Stimulated activated CD8-positive, alpha-beta memory T cell treated with anti-CD3 and anti-CD28 coated beads, Interleukin-12 subunit alpha, Interleukin-12 subunit beta, amount 100 ng/mL, for 1 hour (primary cell): ENCODE results near the gene INPP5A.

Experiments
- DNase-seq: peaks from one replicate; pipeline ENCODE4 v3.0.0-alpha.2; 2020; ENCODE audit warnings: low read depth

Gene INPP5A

DNA sequence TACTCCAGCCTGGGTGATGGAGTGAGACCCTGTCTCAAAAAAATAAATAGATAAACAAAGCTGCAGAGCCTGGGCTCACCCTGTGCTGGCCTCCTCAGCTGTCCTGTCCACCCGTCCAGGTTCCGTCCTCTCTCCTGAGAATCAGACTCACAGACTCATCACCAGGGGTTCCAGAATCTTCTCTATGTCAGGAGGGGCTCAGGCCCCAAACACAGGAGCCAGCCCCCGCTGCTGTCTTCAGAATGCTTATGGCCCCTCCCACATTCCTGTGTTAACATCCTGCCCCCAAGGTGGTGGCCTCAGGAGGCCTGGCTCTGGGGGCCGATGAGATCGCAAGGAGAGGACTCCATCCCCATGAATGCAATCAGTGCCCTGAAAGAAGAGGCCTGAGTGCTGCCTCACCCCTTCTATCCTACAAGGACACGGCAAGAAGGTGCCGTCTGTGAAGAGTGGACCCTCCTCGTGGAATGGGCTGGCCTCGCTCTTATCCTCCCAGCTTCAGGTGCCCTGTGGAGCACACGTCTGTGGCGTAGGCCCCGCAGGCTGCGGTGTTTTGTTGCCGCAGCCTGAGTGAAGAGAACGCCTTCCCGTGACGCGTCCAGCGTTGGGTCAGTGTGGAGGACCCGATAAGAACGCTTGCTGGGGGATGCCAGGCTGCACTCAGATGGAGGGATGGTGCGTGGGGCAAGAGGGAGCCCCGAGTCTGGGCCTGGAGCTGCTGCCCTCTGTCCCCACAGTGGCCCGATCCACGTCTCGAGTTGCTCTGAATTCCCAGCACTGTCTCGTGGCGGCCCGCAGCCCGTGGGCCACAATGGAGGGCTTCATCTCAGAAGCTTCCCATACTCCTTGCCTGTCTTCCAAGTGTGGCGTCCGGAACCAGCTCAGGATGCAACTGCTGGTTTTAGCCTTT is 77.1 kb downstream of the INPP5A start:
- DNase-seq = no peak

DNA sequence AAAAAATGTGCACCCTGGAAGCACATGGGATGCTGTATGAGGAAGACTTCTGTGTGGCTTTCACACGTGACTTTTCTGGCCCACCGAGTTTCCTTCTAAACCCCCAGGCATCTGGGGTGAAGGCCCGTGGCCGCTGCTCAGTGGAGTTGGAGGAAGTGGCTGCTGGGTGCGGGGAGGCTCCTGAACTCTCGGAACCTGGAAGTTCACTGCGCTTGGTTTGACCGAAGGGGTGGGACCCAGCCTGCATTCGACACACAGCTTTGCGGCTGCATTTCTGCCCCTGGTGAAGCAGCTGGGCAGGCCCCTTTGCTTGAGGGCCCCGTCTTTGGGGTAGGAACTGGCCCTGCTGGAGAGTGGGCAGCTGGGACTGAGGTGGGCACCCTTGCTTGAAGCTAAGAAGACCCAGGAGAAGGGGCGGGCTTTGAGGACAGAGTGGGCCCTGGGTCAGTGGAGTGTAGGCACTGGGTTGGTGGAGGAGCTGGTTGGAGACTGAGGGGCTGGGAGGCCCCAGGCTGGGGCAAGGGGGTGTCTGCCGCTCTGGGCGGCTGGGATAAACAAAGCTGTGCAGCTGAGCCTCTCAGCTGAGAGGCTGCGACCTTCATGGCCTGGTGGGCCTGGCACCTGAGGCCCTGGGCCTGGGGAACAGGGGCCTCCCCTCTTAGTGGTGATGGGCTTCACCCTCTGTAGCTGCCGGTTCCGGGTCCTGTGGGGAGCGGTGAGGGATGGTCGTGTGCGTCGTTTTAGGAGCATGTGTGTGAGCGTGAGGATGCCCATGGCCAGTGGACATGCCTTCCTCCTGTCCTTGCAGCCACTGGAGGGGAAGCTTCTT is 78.0 kb downstream of the INPP5A start:
- DNase-seq = no peak

DNA sequence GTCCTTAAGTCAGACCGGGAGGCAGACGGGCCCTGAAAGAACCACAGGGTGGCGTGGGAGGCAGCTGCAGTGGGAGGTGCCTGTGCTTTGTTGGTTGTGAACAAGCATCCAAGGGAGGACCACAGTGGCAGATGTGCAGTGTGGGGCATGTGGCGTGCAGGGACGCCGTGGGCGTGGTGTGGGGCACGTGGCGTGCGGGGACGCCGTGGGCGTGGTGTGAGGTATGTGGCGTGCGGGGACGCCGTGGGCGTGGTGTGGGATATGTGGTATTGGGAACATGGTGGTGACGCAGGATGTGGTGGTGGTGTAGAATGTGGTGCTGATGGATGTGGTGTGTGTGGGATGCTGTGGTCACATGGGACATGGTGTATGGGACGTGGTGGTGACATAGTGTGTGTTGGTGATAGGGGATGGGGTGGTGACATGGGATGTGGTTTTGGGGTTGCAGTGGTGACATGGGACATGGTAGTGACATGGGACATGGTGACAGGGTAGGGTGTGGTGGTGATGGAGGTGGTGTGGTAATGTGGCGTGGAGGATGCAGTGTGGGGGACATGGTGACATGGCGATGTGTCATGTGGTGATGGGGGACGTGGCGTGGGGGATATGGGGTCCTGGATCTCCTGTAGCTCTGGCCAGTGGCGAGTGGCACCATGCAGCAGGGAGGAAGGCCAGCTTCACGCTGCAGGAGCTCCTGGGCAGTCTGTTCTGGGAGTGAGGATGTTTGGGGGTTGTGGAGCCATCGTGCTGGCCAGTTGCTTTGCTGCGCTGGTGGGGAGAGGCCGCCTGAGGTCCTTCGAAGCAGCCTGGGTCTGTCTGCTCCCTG is 78.8 kb downstream of the INPP5A start:
- peak; percentile 23 for DNase-seq

DNA sequence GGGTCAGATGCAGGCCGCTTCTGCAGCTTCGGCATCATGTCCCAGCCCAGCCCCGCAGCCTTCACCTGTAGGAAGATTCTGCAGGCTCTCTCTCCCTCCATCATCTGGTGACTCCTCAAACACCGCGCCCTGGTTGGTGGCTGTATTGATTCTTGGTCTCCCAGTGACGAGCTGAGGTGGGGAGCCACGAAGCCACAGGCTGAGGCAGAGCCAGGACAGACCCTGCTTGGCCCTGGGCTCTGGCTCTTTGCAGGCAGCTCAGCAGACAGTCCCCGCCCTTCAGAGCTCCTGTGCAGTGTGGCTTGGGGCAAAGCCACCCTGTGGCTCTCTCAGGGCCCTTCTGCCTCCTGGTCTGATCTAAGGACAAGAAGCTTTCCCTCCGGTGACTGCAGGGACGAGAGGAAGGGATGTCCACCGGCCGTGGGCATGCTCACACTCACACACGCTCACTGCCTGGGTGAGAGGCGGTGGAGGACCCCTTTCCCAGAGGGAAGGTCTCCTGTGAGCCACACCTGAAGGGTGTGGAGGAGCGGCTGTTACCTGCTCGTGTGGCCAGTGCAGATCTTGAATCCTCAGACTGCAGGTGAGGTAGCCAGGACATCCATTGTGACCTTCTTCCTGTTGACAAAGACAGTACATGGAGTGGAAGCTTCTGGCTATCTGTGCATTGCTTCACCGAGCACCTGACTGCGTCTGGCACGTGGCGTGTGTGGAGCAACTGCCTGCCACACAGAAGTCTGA is 79.6 kb downstream of the INPP5A start:
- no peak for DNase-seq

DNA sequence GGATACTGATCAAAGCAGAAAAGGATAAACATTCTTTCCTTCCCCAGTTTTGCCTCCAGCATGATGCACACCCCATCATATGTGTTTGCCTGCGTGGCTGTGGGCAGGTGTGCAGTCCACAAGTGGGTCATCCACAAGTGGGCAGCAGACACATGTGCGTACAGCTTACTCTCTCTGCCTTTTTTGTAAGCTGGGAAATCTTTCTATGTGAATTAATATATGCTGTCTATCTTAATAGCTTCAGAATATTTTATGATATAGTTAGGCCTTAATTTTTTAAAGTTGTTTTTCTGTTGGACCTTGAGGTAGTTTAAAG is 80.1 kb downstream of the INPP5A start:
- DNase-seq = no peak

- no peak for DNase-seq
Observed at GRCh38 chr10:132618158-132618919, 80.8 kb downstream of the INPP5A start.

- no peak for DNase-seq
Observed at GRCh38 chr10:132619927-132620326, 82.3 kb downstream of the INPP5A start.

DNA sequence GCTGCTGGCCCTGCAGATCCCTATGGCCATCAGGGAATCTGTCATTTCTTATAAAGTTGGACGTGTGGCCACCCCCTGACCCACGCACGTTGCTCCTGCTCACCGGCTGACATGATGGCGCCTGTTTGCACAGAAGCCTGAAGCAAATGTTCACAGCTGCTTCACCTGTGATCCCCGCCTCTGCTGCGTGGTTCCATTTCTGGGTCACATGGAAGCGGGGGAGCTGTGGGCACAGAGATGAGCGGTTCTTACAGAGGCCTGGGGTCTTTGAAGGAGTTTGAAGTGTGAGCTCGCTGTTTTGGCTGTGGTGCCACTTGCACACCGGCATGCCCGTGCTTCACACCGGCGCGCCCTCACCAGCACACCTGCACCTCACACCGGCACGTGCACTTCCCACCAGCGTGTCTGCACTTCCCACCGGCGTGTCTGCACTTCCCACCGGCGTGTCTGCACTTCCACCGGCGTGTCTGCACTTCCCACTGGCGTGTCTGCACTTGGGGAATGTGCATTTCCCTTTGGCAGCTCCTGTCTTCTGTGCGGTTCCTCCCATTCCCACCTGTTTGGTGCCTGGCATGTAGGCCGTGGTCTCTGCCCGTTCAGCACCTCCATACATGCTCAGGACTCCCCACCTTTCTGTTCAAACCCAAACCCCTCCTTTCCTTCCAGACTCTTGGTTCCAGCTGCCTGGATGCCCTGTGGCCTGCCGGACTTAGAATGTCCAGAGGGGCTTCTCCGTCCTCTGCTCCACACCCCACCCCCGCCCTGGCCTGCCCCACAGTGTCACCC is 86.7 kb downstream of the INPP5A start:
- DNase-seq = no peak

GRCh38 chr10:132624847-132625471 is 87.4 kb downstream of the INPP5A start:
- DNase-seq = no peak

DNA sequence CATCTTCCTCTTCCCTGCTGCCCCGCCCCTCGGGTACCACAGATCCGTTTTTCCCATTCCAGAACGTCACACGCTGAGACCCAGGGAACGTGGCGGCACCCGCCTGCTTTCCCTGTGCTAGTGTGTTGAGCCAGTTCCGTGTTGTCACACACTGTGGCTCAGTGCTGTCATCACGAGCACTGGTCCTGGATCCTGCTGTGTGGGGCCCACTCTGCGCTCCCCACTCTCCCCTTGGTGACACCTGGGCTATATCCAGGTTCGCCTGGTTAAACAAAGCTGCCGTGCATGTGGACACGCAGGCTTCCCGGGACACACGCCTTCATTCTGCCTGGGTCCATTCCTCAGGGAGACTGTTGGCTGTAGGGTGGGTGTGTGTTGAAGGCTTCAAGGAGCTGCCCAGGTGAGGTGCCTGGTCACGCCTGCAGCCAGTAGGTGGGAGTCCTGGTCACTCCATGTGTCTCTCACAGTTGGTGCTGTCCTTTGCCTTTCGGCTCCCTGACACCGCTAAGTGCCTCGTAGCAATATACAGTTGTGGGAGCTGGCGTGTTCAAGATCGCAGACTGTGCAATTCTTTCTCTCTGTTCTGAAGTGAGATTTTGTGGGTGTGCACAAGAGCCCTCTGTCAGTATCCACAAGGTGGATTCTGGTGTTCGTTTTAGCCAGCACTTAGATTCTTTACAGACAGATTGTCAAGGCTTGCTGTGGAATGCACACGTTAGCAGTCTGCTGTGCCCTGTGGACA is 88.6 kb downstream of the INPP5A start:
- no peak for DNase-seq

DNA sequence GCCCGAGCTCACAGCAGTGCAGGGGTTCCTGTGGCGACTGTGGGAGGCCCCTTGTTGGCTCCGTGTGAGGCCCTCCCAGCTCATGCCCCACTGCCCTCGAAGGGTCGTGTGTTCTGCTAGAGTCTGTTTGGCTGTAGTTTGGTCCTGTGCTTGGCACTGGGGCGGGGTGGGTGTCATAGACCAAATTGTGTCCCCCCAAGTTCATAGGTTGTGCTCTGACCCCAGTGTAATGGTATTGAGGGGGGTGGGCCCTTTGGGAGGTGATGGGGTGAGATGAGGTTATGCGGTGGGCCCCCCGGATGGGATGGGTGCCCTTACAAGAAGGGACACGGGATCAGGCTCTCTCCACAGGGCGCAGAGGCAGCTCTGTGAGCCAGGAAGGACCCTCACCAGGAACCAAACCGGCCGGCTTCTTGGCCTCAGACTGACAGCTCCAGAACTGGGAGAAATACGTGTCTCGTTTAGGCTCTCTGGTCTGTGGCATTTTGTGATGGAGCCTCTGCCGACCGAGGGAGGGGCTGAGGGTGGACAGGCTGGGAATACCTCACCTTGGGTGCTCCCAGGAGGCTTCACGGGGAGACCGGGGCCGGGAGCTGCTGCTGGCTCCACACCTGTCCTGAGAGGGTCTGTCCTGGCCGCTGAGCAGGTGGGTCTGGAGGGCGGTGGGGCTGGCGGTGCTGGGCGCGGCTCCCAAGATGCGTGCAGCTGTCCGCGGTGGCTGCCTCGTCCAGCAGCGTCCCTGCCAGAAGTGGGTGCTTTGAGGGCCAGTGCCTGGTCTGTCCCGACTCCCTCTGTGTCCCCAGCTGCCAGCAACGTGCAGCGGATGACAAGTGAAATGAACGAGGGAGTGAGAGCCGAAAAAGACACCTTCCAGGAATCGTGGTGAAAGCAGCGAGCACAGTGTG is 89.4 kb downstream of the INPP5A start:
- DNase-seq = no peak

DNA sequence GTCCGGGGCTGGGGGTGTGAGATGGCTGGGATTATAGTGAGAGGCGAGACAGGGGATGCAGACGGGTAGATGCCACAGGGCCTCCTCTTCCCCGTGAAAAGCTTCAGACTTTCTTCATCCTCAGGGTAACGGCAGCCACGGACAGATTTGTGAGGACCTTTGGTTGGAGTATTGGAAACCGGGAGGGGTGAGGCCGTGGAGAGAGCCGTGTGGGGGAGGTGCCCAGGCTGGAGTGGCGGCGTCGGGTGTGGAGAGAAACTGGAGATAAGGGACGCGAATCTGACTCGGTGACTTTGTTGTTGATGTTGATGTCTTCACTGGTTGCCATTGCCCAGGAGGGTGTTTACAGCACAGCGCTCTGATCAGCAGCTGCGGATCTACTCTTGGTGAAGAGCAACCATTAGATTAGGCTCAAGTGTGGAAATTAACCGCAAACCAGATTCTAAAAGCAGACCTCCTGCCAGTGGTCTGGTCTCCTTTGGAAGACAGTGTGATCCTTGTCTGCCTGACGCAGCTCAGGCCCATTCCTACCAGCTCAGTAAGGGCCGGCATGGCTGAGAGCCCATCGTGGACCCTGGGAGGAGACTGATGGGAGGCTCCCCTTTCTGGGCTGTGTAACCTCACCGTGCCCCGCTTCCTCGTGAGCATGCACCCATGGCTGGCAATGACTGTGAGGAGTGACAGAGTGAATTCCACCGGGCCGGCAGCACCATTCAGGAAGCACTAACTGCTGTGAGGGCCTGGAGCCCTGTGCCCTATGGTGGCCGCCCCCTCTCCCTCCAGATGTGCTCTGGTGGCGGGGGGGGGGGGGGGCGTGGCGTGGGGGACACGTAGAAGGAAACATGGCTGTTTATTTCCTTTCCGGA is 90.3 kb downstream of the INPP5A start:
- no peak for DNase-seq

- DNase-seq = no peak
Observed at GRCh38 chr10:132628966-132629900, 91.6 kb downstream of the INPP5A start.

DNA sequence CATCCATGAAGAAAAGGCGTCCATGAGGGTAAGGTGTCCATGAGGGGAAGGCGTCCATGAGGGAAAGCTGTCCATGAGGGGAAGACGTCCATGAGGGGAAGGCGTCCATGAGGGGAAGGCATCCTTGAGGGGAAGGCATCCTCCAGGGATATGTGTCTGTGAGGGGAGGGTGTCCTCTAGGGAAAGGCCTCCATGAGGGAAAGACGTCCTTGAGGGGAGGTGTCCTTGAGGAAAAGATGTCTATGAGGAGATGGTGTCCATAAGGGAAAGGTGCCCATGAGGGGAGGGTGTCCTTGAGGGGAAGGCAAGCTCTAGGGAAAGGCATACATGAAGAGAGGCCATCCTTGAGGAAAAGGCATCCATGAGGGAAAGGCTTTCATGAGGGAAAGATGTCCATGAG is 92.6 kb downstream of the INPP5A start:
- DNase-seq = no peak

- no peak for DNase-seq
Observed at GRCh38 chr10:132630666-132631337, 93.2 kb downstream of the INPP5A start.
